NCI-H1048 (cell line): ENCODE measurements around the gene TRAF7.
"Not testable (repeated sequence)": the region's sequence is repeated elsewhere in the genome, so short reads cannot be mapped to it uniquely, and the experiment has no call there.

ENCODE experiments used
- DNase-seq: peaks from one replicate; lab custom pipeline; 2025; lab: John Stamatoyannopoulos, UW

TRAF7 gene

DNA sequence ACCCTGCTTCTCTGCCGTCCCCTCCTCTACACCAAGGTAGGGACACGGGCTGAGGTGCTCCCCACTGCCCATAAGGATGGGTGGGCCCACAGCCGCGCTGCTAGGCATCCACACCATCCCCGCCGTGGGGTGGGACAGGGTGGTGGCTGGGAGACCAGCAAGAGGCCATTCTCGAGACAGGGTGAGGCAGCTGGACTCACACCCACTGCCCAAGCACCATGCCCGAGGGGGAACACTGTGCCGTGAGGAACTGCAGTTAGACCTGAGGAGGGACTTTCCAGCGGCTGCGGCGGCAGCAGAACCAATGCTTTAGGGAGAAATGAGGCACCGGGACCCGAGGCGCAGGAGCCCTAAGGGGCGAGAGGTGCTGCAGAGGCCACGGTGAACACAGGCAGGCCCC is 33.2 kb upstream of the TRAF7 start:
- DNase-seq, result no peak

DNA sequence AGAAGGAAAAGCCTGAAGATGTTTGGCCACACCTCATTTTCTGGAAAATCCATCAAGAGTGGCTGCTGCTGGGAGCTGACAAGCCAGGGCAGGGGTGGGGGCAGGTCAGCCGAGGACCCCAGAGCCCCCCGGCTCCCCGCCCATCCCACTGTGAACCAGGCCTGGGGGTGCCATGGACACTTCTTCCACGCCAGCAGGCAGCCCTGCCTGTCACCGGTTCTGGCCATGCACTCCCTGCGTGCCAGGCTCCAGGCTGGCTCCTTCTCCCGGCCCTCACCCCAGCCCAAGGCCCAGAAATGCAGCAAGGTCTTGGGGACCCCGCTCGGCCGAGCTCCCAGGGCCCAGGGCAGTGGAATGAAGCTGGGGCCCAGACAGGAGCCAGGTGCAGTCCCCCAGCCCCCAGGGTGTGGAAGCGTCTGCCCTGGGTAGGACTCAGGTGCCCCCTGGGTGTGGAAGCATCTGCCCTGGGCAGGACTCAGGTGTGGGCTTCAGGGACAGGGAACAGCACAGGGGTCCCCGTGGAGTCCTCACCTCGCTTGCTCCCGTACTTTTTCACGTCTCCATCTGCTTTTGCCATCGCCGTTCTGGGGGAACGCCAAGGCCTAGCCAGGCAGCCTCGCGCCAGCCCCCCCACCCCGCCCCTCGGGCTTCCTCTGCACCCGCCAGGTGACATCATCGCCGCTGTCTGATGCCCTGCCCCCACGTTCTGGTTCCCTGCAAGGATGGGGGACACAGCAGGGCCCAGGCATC is 32.5 kb upstream of the TRAF7 start:
- DNase-seq, result not testable (repeated sequence)

DNA sequence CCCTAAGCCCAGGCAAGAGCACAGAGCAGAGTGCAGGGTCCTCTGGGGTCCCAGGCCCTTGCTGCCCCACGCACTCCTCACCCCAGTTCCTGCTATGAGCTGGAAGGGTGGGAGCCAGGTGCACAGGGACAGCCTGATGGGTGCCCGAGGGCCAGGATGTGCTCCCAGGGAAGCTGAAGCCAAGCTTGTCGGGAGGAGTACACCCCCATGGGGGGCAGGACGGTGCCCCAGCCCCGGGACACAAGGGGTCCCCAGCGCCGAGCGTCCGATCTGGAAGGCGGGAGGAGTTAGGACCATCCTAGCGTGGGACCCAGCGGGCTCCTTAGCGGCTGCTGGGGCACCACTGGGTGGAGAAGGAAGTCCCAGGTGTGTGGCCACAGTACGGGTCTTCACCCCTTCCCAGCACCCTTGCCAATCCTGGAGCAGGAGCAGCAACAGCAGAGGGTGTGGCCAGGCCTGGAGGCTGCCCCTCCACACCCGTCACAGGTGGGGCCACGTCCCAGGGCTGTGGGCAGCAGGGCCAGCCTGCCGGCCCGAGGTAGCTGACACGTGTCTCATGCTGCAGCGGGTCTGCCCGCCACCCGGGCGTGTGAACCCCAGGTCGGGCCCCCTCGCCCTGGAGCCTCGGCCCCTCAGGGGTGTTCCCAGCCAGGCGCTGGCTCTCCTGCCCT is 31.7 kb upstream of the TRAF7 start:
- DNase-seq, result not testable (repeated sequence)

DNA sequence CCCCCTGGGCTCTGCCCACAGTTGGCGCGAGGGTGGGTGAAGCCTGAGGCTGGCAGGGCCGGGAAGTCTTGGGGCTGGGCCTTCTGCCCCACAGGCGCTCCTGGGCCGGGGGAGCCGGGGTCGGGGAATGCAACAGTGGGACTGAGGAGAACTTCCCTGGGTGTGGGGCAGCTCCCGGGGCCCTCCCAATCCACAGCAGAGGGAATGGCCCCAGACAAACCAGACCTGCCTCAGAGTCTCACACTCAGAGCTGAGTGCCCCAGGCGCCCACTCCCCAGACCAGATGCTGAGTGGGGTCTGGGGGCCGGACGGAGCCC is 31.2 kb upstream of the TRAF7 start:
- not testable (repeated sequence) for DNase-seq

- DNase-seq, result not testable (repeated sequence)
Measured at GRCh38 chr16:2124694-2125444, 30.7 kb upstream of the TRAF7 start.

DNA sequence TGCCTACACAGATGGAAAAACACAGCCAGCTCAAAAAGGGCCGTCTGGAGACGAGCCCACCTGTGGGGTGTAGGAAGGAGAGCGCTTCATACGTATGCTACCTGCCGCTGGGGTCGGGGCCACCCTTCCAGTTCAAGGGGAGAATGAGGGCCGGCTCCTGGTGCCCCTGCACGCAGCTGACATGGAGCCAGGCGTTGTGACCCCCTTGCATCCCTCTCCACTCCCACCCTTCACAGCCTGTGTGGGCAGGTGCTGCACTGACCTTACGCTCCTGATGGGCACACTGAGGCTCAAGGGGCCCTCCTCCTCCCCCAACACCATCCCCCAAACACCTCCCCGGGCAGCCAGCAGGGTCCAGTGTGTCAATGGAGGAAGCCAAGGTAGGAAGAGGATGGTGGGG is 30.0 kb upstream of the TRAF7 start:
- DNase-seq, result not testable (repeated sequence)

DNA sequence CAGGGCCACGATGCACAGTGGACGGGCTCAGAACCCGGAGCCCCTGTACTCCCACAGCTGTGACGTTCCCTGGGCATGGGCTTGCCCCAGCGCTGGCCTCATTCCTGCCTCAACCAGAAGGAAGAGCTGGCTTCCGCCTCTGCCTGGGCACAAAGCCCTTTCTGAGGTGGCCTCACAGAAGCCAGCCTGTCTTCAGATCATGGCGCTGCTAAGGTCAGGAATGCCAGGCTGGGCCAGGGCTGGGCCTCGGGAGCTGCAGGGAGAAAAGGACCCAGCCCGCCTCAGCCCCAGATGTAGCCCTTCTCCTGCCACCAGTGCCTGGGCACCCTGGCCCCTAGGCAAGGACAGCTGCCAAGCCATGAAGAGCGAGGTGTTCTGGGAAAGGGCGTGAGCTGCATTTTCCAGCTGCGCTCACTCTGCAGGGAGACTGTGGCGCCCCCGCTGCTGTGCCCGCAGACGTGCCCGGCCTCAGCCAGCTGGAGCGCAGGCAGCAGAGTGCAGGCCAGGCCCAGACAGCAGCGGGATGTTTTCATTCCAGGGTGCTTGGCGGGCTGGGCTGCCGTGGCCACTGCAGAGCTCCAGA is 29.3 kb upstream of the TRAF7 start:
- DNase-seq, result not testable (repeated sequence)

GRCh38 chr16:2126928-2127556 is 28.5 kb upstream of the TRAF7 start:
- DNase-seq, result not testable (repeated sequence)

DNA sequence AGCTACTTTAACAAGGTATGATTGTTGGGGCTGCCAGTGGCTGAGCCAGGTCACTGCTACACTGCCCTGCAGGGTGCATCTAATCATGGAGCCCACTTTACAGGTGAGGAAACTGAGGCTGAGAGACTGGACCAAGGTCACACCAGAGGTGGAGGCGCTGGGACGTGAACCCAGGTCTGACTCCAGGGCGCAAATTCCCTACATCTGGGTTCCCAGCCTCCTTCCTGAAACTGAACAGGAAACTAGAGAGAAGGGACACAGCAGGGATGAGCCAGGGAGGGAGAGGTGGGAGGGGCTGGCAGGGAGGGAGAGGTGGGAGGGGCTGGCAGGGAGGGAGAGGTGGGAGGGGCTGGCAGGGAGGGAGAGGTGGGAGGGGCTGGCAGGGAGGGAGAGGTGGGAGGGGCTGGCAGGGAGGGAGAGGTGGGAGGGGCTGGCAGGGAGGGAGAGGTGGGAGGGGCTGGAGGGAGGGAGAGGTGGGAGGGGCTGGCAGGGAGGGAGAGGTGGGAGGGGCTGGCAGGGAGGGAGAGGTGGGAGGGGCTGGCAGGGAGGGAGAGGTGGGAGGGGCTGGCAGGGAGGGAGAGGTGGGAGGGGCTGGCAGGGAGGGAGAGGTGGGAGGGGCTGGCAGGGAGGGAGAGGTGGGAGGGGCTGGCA is 27.8 kb upstream of the TRAF7 start:
- not testable (repeated sequence) for DNase-seq

- not testable (repeated sequence) for DNase-seq
Measured at GRCh38 chr16:2129251-2129650, 26.3 kb upstream of the TRAF7 start.

GRCh38 chr16:2129890-2130447 is 25.6 kb upstream of the TRAF7 start:
- not testable (repeated sequence) for DNase-seq

GRCh38 chr16:2133797-2134196 is 21.8 kb upstream of the TRAF7 start:
- DNase-seq, result not testable (repeated sequence)

DNA sequence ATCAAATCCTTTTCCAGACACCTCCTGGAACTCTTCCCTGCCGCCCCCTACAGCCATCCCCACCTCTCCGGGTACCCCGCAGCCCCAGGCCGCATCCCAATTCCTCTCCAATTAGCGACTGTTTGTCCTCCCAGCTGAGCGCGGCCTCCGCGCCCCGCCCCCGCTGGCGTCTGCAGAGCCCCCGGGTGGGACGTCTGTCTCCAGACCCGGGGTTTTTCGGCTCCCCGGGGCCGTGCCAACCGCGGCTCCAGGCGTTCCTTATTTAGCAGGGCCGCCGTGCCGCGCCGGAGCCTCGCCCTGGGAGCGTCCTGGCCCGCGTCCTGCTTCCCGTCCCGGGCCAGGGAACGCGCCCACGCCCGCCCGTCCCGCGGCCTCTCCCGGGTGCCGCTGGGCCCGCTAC is 20.5 kb upstream of the TRAF7 start:
- not testable (repeated sequence) for DNase-seq

DNA sequence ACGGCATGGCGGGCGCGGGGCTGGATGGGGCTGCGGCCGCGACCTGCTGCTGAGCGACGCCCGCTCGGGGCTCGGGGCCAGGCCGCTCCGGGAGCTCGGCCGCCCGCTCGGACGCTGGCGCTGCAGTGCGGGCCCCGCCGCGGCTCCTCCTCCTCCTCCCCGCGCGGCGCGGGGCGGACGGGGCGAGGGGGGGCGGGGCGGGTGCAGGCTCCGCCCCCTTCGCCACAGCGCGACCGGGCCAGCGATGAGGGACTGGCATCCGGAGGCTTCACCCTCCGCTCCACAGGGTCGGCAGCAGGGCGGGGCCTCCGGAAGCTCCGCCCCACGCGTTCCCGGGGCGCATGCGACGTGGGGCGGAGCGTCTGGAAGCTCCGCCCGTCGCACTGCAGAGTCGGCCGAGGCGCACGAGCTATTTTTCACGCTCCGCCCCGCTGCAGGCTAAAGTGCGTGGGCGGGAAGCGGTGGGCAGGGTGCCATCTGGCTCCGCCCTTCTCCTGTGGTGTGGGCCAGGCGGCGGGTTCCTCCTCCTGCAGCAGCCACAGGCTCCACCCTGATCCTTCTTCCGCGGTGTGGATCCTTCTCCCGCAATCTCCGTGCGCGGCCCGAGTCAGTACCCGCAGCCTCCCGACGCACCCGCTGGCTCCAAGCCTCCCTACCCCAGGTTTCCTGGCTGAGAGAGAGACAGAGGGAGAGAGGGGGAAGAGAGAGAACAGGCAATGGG is 19.7 kb upstream of the TRAF7 start, which contains the start of gene PKD1:
Gene PKD1, minus strand, starts transcription at position 129 of the 721 bp plus-strand sequence. CDS start 209 bp downstream, outside the sequence.
- DNase-seq, result not testable (repeated sequence)

GRCh38 chr16:2142942-2143877 is 12.4 kb upstream of the TRAF7 start:
- DNase-seq, result no peak

- no peak for DNase-seq
Measured at GRCh38 chr16:2143878-2144485, 11.6 kb upstream of the TRAF7 start.

GRCh38 chr16:2145843-2146242 is 9.7 kb upstream of the TRAF7 start:
- DNase-seq, result no peak

DNA sequence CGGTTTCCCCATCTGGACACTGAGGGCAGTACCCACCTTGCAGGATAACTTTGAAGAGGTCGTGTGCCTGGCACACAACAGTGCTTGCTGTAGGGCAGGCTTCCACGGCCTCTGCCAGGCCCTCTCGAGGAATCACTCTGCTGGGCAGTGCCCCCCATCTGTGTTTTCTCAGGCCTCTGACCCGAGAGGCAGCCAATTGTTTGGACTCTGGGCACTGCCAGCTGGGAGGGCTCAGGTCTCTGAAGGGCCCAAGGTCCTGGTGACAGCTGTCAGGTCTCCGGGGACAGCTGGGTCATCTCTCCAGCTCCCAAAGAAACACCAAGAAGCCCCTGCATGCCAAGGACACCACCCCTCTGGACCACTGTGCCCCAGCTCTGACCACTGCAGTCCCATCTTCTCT is 8.2 kb upstream of the TRAF7 start:
- DNase-seq, result no peak
